GM12874 (cell line): Measurements from ENCODE around the gene PPP4C.

Experiments
- CTCF ChIP-seq: IDR thresholded peaks from 2 replicates; pipeline ENCODE4 v1.5.1; 2011; ENCODE audit warnings: low read depth, mild to moderate bottlenecking, control low read depth, low read length, moderate library complexity; ENCODE audit not compliant: insufficient read depth

Gene PPP4C

GRCh38 chr16:30090610-30091331 is 15.0 kb downstream of the PPP4C start:
- no peak for TF ChIP-seq CTCF

GRCh38 chr16:30091474-30092372 is 15.9 kb downstream of the PPP4C start, which contains the start of gene TBX6:
Gene TBX6 (minus strand): TSS chr16:30091924. CDS start chr16:30091193, 731 bp downstream.
- TF ChIP-seq CTCF: peak; percentile 92

- peak; percentile 97 for TF ChIP-seq CTCF
These were observed 16.7 kb downstream of the PPP4C start for GRCh38 chr16:30092373-30093010.

GRCh38 chr16:30094541-30095165 is 18.9 kb downstream of the PPP4C start:
- no peak for TF ChIP-seq CTCF

- no peak for TF ChIP-seq CTCF
These were observed 19.6 kb downstream of the PPP4C start for GRCh38 chr16:30095166-30096078.

- TF ChIP-seq CTCF: no peak
These were observed 20.5 kb downstream of the PPP4C start, which contains the start of gene YPEL3 for GRCh38 chr16:30096105-30096861. Gene YPEL3 (minus strand): TSS chr16:30096213. CDS start chr16:30095482, 731 bp downstream.
